H9 (cell line): ENCODE data around the gene MIEF1. TPM values are rescaled to one million over a fixed set of nuclear protein-coding genes. Genes with fewer than 3 reads are reported as not detected.

ENCODE experiments used
- DNase-seq: peaks from one replicate; pipeline ENCODE4 v3.0.0-alpha.2; 2017
- H2AFZ ChIP-seq: one replicate; pipeline ENCODE4 v1.6.1; 2013; ENCODE audit warnings: mild to moderate bottlenecking, low read length, control low read depth, moderate library complexity
- H2AK5ac ChIP-seq: 2 replicates; pipeline ENCODE4 v1.6.1; 2013; ENCODE audit warnings: low read length, control low read depth, mixed read lengths; ENCODE audit not compliant: insufficient read length
- H2BK120ac ChIP-seq: one replicate; pipeline ENCODE4 v1.6.1; 2013; ENCODE audit warnings: low read depth, mild to moderate bottlenecking, low read length, control low read depth, inconsistent platforms; ENCODE audit not compliant: poor library complexity, severe bottlenecking
- H2BK12ac ChIP-seq: 2 replicates; pipeline ENCODE4 v1.6.1; 2013; ENCODE audit warnings: low read length, control low read depth, mixed read lengths, low read depth; ENCODE audit not compliant: insufficient read length
- H2BK15ac ChIP-seq: 2 replicates; pipeline ENCODE4 v1.6.1; 2013; ENCODE audit warnings: low read depth, low read length, control low read depth
- H2BK20ac ChIP-seq: one replicate; pipeline ENCODE4 v1.6.1; 2013; ENCODE audit warnings: low read depth, mild to moderate bottlenecking, low read length, control low read depth, inconsistent platforms; ENCODE audit not compliant: poor library complexity, severe bottlenecking
- H2BK5ac ChIP-seq: 2 replicates; pipeline ENCODE4 v1.6.1; 2013; ENCODE audit warnings: low read length, control low read depth, mixed read lengths; ENCODE audit not compliant: insufficient read length
- H3K14ac ChIP-seq: 2 replicates; pipeline ENCODE4 v1.6.1; 2013; ENCODE audit warnings: low read length, control low read depth; ENCODE audit not compliant: insufficient read depth
- H3K18ac ChIP-seq: 2 replicates; pipeline ENCODE4 v1.6.1; 2013; ENCODE audit warnings: low read depth, mild to moderate bottlenecking, mixed read lengths, low read length, control low read depth; ENCODE audit not compliant: insufficient read length
- H3K23ac ChIP-seq: 2 replicates; pipeline ENCODE4 v1.6.1; 2013; ENCODE audit warnings: low read length, control low read depth, mixed read lengths, low read depth; ENCODE audit not compliant: insufficient read length
- H3K23me2 ChIP-seq: 2 replicates; pipeline ENCODE4 v1.6.1; 2013; ENCODE audit warnings: low read depth, mild to moderate bottlenecking, mixed read lengths, low read length, control low read depth; ENCODE audit not compliant: insufficient read length, poor library complexity, severe bottlenecking
- H3K27ac ChIP-seq: 2 replicates; pipeline ENCODE4 v1.5.1; 2013; ENCODE audit warnings: low read length, control low read depth, mixed read lengths, low read depth; ENCODE audit not compliant: insufficient read length
- H3K27me3 ChIP-seq: 2 replicates; pipeline ENCODE4 v1.6.1; 2013; ENCODE audit warnings: low read length, control low read depth, inconsistent platforms; ENCODE audit not compliant: insufficient read depth
- H3K4ac ChIP-seq: 2 replicates; pipeline ENCODE4 v1.6.1; 2013; ENCODE audit warnings: low read depth, mild to moderate bottlenecking, control low read depth, inconsistent platforms, low read length, moderate library complexity
- H3K4me1 ChIP-seq: 2 replicates; pipeline ENCODE4 v1.6.1; 2013; ENCODE audit warnings: low read length, control low read depth, inconsistent platforms; ENCODE audit not compliant: insufficient read depth
- H3K4me2 ChIP-seq: 2 replicates; pipeline ENCODE4 v1.6.1; 2013; ENCODE audit warnings: low read length, control low read depth, mixed read lengths; ENCODE audit not compliant: insufficient read length, insufficient read depth
- H3K56ac ChIP-seq: 2 replicates; pipeline ENCODE4 v1.6.1; 2013; ENCODE audit warnings: low read depth, mild to moderate bottlenecking, mixed read lengths, low read length, control low read depth; ENCODE audit not compliant: insufficient read length
- H3K79me1 ChIP-seq: 2 replicates; pipeline ENCODE4 v1.6.1; 2013; ENCODE audit warnings: low read depth, mild to moderate bottlenecking, moderate library complexity, low read length, control low read depth, inconsistent platforms; ENCODE audit not compliant: insufficient read depth, poor library complexity, severe bottlenecking
- H3K79me2 ChIP-seq: 2 replicates; pipeline ENCODE4 v1.6.1; 2013; ENCODE audit warnings: low read length, control low read depth, inconsistent platforms; ENCODE audit not compliant: insufficient read depth
- H3K9ac ChIP-seq: 2 replicates; pipeline ENCODE4 v1.6.1; 2013; ENCODE audit warnings: low read length, control low read depth, mixed read lengths; ENCODE audit not compliant: insufficient read length; ENCODE audit errors: extremely low read depth
- H3K9me3 ChIP-seq: one replicate; pipeline ENCODE4 v1.6.1; 2013; ENCODE audit warnings: low read depth, low read length, inconsistent platforms; ENCODE audit not compliant: control insufficient read depth
- H3T11ph ChIP-seq: one replicate; pipeline ENCODE4 v1.6.1; 2013; ENCODE audit warnings: mild to moderate bottlenecking, low read length, control low read depth, inconsistent platforms
- H4K20me1 ChIP-seq: one replicate; pipeline ENCODE4 v1.6.1; 2013; ENCODE audit not compliant: control insufficient read depth, insufficient read length, insufficient read depth
- H4K5ac ChIP-seq: 2 replicates; pipeline ENCODE4 v1.6.1; 2013; ENCODE audit warnings: low read depth, mild to moderate bottlenecking, mixed read lengths, low read length, control low read depth; ENCODE audit not compliant: insufficient read length
- H4K8ac ChIP-seq: replicated peaks from 2 replicates; pipeline ENCODE4 v1.6.1; 2013; ENCODE audit warnings: low read length, control low read depth, mixed read lengths, low read depth; ENCODE audit not compliant: insufficient read length
- H4K91ac ChIP-seq: 2 replicates; pipeline ENCODE4 v1.6.1; 2013; ENCODE audit warnings: low read depth, mild to moderate bottlenecking, moderate library complexity, mixed read lengths, low read length, control low read depth; ENCODE audit not compliant: insufficient read length
- H3K27ac Mint-ChIP-seq, 3 experiments: 2 replicates in 2 of 3; 3 replicates in 1 of 3; pipeline ENCODE4 v1.8.0; 2020 to 2021; ENCODE audit warnings: mixed read lengths in 3 of 3, mild to moderate bottlenecking in 1 of 3, moderate library complexity in 1 of 3
- H3K27me3 Mint-ChIP-seq: 2 replicates; pipeline ENCODE4 v1.8.0; 2021; ENCODE audit warnings: low read depth, mild to moderate bottlenecking, moderate library complexity, mixed read lengths
- H3K36me3 Mint-ChIP-seq, 3 experiments: 2 replicates in 2 of 3; 3 replicates in 1 of 3; pipeline ENCODE4 v1.8.0; 2020 to 2021; ENCODE audit warnings: low read depth in 3 of 3, mixed read lengths in 3 of 3; ENCODE audit not compliant: insufficient read depth in 1 of 3
- H3K4me1 Mint-ChIP-seq, 2 experiments: 2 replicates each; pipeline ENCODE4 v1.8.0; 2020; ENCODE audit warnings: mixed read lengths in 2 of 2
- H3K4me3 Mint-ChIP-seq, 2 experiments: 2 replicates in 1 of 2; 3 replicates in 1 of 2; pipeline ENCODE4 v1.8.0; 2020 to 2021; ENCODE audit warnings: mild to moderate bottlenecking in 2 of 2, mixed read lengths in 2 of 2, moderate library complexity in 1 of 2
- H3K9me3 Mint-ChIP-seq, 2 experiments: 2 replicates in 1 of 2; 3 replicates in 1 of 2; pipeline ENCODE4 v1.8.0; 2020; ENCODE audit warnings: mild to moderate bottlenecking in 2 of 2, mixed read lengths in 2 of 2, moderate library complexity in 1 of 2
- CTCF ChIP-seq: fragments of 200-600 bp; sonication (generic); conservative IDR thresholded peaks from 3 replicates; pipeline ENCODE4 v1.8.0; 2021; ENCODE audit warnings: antibody characterized with exemption, mild to moderate bottlenecking
- WGBS: extraction: QIAGEN DNeasy Blood & Tissue Kit; methylation state at CpG from one replicate; pipeline ENCODE4 v1.1.7; 2013; ENCODE audit warnings: missing lambda C conversion rate, low lambda C conversion rate, mixed read lengths; ENCODE audit not compliant: insufficient read length; ENCODE audit errors: extremely low coverage; 5-methylcytosine and 5-hydroxymethylcytosine counted together
- total RNA-seq: library from RNA; stranded (reverse); gene quantifications from 2 replicates; pipeline ENCODE4 v1.2.1, GENCODE V29; 2021

The MIEF1 gene
- total RNA-seq, 1 experiment from 2014 or later = 32.6 TPM

DNA sequence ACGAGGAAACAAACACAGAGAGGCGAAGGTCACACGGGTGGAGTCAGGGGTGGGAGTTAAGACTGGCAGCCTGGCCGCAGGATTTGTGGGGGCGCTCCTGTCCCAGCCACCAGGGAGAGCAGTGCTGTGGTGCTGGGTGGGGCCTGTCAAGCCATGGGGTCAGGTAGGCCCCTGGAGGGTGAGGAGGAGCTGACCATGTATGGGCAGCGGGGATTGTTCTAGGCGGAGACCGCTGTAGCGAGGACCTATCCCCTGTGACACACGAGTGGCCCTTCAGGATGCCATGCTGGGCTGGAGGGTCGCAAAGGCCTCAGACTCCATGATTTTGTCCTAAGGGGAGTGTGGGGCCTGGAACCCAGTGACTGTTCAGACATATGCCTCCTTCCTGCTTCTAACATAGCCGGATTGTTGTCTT is 32.0 kb downstream of the MIEF1 start:
- Histone ChIP-seq H3K9me3 (no peaks in the 10 kb centered on the region), H3K27me3 (no peaks in the 10 kb centered on the region), H3K23me2 (peaks cover 6% of the 10 kb centered on the region), H3K56ac (no peak overlapping the region), H2BK120ac (no peak overlapping the region), H3K9ac (no peak overlapping the region), H3K18ac (no peak overlapping the region), H4K5ac (no peak overlapping the region), H3T11ph (no peak overlapping the region), H4K8ac (no peak overlapping the region), H4K20me1 (no peaks in the 10 kb centered on the region), H2BK5ac (no peak overlapping the region), H3K4me1 (peaks cover 3% of the 10 kb centered on the region; the same call in 1 of the 2 replicates), H2AFZ (no peak overlapping the region), H3K23ac (no peak overlapping the region), H4K91ac (no peak overlapping the region), H2BK12ac (no peak overlapping the region), H3K4ac (no peak overlapping the region), H3K14ac (no peak overlapping the region), H2BK20ac (no peak overlapping the region), H3K4me2 (peak overlapping the region; percentile 2), H3K79me2 (peaks cover 2% of the 10 kb centered on the region; the same call in 1 of the 2 replicates), H2BK15ac (no peak overlapping the region), H2AK5ac (no peak overlapping the region), H3K79me1 (no peaks in the 10 kb centered on the region), H3K27ac (no peak overlapping the region)
- Mint-ChIP-seq H3K27ac (peak overlapping the region in 1 of 3 experiments; percentile 24; a peak in 1 of 7 replicates), H3K4me3 (no peak overlapping the region; a peak in 1 of 5 replicates), H3K36me3 (peaks cover 6 to 24% (median 23%) of the 10 kb centered on the region in 3 experiments), H3K27me3 (no peaks in the 10 kb centered on the region; the same call in none of the 2 replicates), H3K9me3 (no peaks in the 10 kb centered on the region; a peak in 1 of 5 replicates), H3K4me1 (peaks cover 48 to 58% of the 10 kb centered on the region in 2 experiments)
- DNase-seq = peak; percentile 73
- TF ChIP-seq CTCF = no peak
- no CpG with 5 or more reads among the region's 12 CpGs for WGBS
